SK-N-MC (cell line): ENCODE measurements around the gene ART3.

Source experiments
- EZH2 ChIP-seq: fragments of 200-600 bp; sonication (generic); IDR thresholded peaks from one replicate; pipeline ENCODE4 v1.6.1; 2017; ENCODE audit warnings: antibody characterized with exemption
- FOXP2 ChIP-seq: optimal IDR thresholded peaks from 2 replicates; pipeline ENCODE3; 2011; ENCODE audit warnings: mild to moderate bottlenecking, moderate library complexity; ENCODE audit not compliant: insufficient read depth; ENCODE audit errors: extremely low read length, control extremely low read depth
- POLR2AphosphoS5 ChIP-seq: IDR thresholded peaks from 2 replicates; pipeline ENCODE4 v1.6.1; 2012; ENCODE audit warnings: mild to moderate bottlenecking, low read depth, low read length, borderline replicate concordance

DNA sequence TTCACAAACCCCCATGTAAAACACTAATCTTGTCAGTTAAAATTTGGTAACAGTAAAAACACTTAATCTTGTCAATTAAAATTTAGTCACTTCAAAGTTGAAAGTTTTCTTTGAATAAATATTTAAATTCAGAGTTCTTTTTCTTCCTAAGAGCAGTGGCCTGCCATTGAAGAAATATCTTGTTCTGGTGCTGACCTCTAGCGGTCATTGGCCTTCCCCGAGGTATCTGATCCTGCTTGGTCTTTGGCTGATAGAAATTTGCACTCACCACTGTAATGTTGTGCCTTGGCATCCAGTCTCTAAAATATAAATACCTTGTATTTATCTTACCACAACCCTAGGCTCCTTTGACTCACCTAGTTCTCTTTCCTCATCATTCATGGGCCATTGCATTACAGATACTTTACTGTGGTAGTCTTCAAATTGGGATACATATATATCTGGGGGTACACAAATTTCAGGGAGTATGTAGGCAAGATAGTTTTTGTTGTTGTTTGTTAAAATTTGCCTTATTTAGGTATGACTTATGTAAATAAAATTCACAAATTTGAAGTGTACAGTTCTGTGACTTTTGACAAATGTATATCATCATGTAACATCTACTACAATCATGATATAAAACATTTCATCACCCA, 6.7 kb upstream of the ART3 start:
- TF ChIP-seq POLR2AphosphoS5 (no peak), EZH2 (no peak), FOXP2 (no peak)
